ENCODE measurements around the gene ANO4. TPM values are rescaled to one million over a fixed set of nuclear protein-coding genes. Genes with fewer than 3 reads are reported as not detected.
"Not testable (repeated sequence)": the region's sequence is repeated elsewhere in the genome, so short reads cannot be mapped to it uniquely, and the experiment has no call there.

ANO4 gene
- total and polyA plus RNA-seq, 9 donors, result 0.35 to 1.2 (median 0.71) TPM

DNA sequence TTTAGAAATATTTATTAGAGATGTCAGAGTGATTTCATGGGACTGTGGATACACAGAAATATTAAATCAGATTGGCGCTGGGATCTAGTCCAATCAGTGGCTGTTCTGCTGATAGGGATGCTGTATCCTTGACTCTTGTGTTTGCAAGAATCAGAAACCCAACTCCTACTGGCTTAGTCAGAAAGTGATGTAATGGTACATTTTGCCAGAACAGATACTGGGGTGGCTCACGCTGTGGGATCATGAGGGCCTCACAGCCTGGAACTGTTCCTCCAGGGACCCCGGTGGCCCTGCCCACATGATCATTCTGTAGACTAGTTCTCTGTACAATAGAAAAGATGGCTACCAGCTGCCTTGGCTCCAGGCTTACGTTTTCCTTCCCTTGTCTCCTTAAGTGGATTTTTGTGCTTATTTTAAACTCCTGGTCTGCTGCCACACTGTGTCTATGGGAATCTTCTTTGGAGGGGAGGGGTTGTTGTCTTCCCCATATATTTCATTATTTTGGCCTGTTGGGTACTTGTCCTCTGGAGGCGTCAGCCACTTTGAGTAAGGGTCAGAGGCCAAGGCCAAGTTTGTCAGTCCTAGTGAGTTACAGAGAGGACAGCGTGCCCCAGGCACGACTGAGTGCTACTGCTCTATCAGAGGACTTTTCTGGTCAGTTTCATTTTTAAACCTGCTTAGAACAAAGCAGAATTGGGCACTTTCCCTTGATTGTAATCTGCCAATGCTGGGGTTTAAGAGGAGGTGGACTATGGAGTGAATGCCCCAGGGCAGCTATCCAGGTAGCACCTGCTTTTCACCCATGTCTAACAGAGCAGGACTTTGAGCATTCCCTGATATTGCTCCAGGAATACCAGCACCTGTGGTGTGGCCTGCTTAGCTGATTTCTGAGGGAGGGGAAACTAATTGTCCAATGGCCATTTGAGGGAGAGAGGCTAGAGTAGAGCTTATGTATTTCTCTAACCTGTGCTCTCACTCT, 251.2 kb downstream of the ANO4 start:
- Histone ChIP-seq H3K27me3 (ENCODE audit: control insufficient read depth, insufficient read depth, low read length) (no peaks in the 10 kb centered on the region), H3K9me3 (replicated peaks; ENCODE audit: control insufficient read depth, low read depth, low read length) (no peaks in the 10 kb centered on the region), H3K4me3 (ENCODE audit: low read length) (no peak overlapping the region), H3K27ac (ENCODE audit: low read length) (no peak overlapping the region), H3K4me1 (ENCODE audit: control insufficient read depth, insufficient read depth, low read length) (no peaks in the 10 kb centered on the region), H3K36me3 (ENCODE audit: control insufficient read depth, insufficient read depth, low read length) (no peaks in the 10 kb centered on the region)
- no peak for DNase-seq
- 49% methylated on average over 3 of the region's 7 CpGs for WGBS (ENCODE audit: insufficient coverage)

DNA sequence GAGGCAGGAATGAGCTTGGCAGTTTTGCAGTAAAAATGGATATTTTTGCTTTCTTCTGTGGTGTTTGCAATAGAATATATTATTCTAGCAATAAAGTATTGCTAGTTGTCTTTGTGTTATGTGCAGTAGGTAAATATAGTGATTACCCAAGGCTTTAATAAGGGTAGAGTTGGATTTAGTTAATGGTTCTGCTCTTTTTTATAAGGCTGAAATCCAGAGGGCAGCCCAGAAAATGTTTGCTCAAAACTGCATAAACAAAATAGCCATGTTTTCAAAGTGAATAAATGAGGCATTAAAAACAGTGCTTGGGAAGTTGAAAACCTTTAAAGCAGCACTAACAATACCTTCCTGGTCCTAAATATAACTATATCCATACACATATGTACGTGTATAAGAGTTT, 253.1 kb downstream of the ANO4 start:
- Histone ChIP-seq H3K4me1 (ENCODE audit: control insufficient read depth, insufficient read depth, low read length) (no peaks in the 10 kb centered on the region), H3K4me3 (ENCODE audit: low read length) (no peak overlapping the region), H3K27me3 (ENCODE audit: control insufficient read depth, insufficient read depth, low read length) (no peaks in the 10 kb centered on the region), H3K27ac (ENCODE audit: low read length) (no peak overlapping the region), H3K36me3 (ENCODE audit: control insufficient read depth, insufficient read depth, low read length) (no peaks in the 10 kb centered on the region), H3K9me3 (replicated peaks; ENCODE audit: control insufficient read depth, low read depth, low read length) (no peaks in the 10 kb centered on the region)
- DNase-seq, result no peak
- whole genome bisulfite sequencing (ENCODE audit: insufficient coverage), result no CpG with 5 or more reads among the region's 1 CpG

GRCh38 chr12:101050631-101051030, 256.1 kb downstream of the ANO4 start:
- no CpG with 5 or more reads among the region's 1 CpG for WGBS (ENCODE audit: insufficient coverage)
- H3K4me3 ChIP-seq (ENCODE audit: low read length), result no peak overlapping the region
- H3K9me3 ChIP-seq (replicated peaks; ENCODE audit: control insufficient read depth, low read depth, low read length), result no peaks in the 10 kb centered on the region
- no peaks in the 10 kb centered on the region for H3K27me3 ChIP-seq (ENCODE audit: control insufficient read depth, insufficient read depth, low read length)
- no peaks in the 10 kb centered on the region for H3K36me3 ChIP-seq (ENCODE audit: control insufficient read depth, insufficient read depth, low read length)
- H3K27ac ChIP-seq (ENCODE audit: low read length), result no peak overlapping the region
- DNase-seq, result no peak
- no peaks in the 10 kb centered on the region for H3K4me1 ChIP-seq (ENCODE audit: control insufficient read depth, insufficient read depth, low read length)

- DNase-seq, result no peak
- Histone ChIP-seq H3K4me3 (ENCODE audit: low read length) (no peak overlapping the region), H3K36me3 (ENCODE audit: control insufficient read depth, insufficient read depth, low read length) (no peaks in the 10 kb centered on the region), H3K9me3 (replicated peaks; ENCODE audit: control insufficient read depth, low read depth, low read length) (no peaks in the 10 kb centered on the region), H3K27me3 (ENCODE audit: control insufficient read depth, insufficient read depth, low read length) (no peaks in the 10 kb centered on the region), H3K27ac (ENCODE audit: low read length) (no peak overlapping the region), H3K4me1 (ENCODE audit: control insufficient read depth, insufficient read depth, low read length) (no peaks in the 10 kb centered on the region)
These were observed 256.6 kb downstream of the ANO4 start for GRCh38 chr12:101051151-101051550.

- no peak overlapping the region for H3K4me3 ChIP-seq (ENCODE audit: low read length)
- DNase-seq, result peak; percentile 3
- no peak overlapping the region for H3K27ac ChIP-seq (ENCODE audit: low read length)
- H3K27me3 ChIP-seq (ENCODE audit: control insufficient read depth, insufficient read depth, low read length), result no peaks in the 10 kb centered on the region
- H3K9me3 ChIP-seq (replicated peaks; ENCODE audit: control insufficient read depth, low read depth, low read length), result no peaks in the 10 kb centered on the region
- whole genome bisulfite sequencing (ENCODE audit: insufficient coverage), result 21% methylated on average over 2 of the region's 8 CpGs
- no peaks in the 10 kb centered on the region for H3K36me3 ChIP-seq (ENCODE audit: control insufficient read depth, insufficient read depth, low read length)
- no peaks in the 10 kb centered on the region for H3K4me1 ChIP-seq (ENCODE audit: control insufficient read depth, insufficient read depth, low read length)
These were observed 257.4 kb downstream of the ANO4 start for GRCh38 chr12:101051901-101052550.

- Histone ChIP-seq H3K4me1 (ENCODE audit: control insufficient read depth, insufficient read depth, low read length) (no peaks in the 10 kb centered on the region), H3K4me3 (ENCODE audit: low read length) (no peak overlapping the region), H3K36me3 (ENCODE audit: control insufficient read depth, insufficient read depth, low read length) (no peaks in the 10 kb centered on the region), H3K27me3 (ENCODE audit: control insufficient read depth, insufficient read depth, low read length) (no peaks in the 10 kb centered on the region), H3K27ac (ENCODE audit: low read length) (no peak overlapping the region), H3K9me3 (replicated peaks; ENCODE audit: control insufficient read depth, low read depth, low read length) (no peaks in the 10 kb centered on the region)
- DNase-seq, result no peak
These were observed 258.6 kb downstream of the ANO4 start for GRCh38 chr12:101053203-101053602.

GRCh38 chr12:101055940-101056339, 261.4 kb downstream of the ANO4 start:
- Histone ChIP-seq H3K9me3 (replicated peaks; ENCODE audit: control insufficient read depth, low read depth, low read length) (no peaks in the 10 kb centered on the region), H3K27ac (ENCODE audit: low read length) (no peak overlapping the region), H3K27me3 (ENCODE audit: control insufficient read depth, insufficient read depth, low read length) (no peaks in the 10 kb centered on the region), H3K36me3 (ENCODE audit: control insufficient read depth, insufficient read depth, low read length) (no peaks in the 10 kb centered on the region), H3K4me1 (ENCODE audit: control insufficient read depth, insufficient read depth, low read length) (no peaks in the 10 kb centered on the region), H3K4me3 (ENCODE audit: low read length) (no peak overlapping the region)
- no peak for DNase-seq

- 70% methylated on average over 2 of the region's 4 CpGs for WGBS (ENCODE audit: insufficient coverage)
- H3K9me3 ChIP-seq (replicated peaks; ENCODE audit: control insufficient read depth, low read depth, low read length); H3K4me3 ChIP-seq (ENCODE audit: low read length); H3K36me3 ChIP-seq (ENCODE audit: control insufficient read depth, insufficient read depth, low read length); DNase-seq; H3K4me1 ChIP-seq (ENCODE audit: control insufficient read depth, insufficient read depth, low read length); H3K27me3 ChIP-seq (ENCODE audit: control insufficient read depth, insufficient read depth, low read length); H3K27ac ChIP-seq (ENCODE audit: low read length): not testable (repeated sequence)
These were observed 267.9 kb downstream of the ANO4 start for GRCh38 chr12:101062508-101062907.

GRCh38 chr12:101064721-101065120, 270.1 kb downstream of the ANO4 start:
- Histone ChIP-seq H3K9me3 (replicated peaks; ENCODE audit: control insufficient read depth, low read depth, low read length) (no peaks in the 10 kb centered on the region), H3K27me3 (ENCODE audit: control insufficient read depth, insufficient read depth, low read length) (no peaks in the 10 kb centered on the region), H3K27ac (ENCODE audit: low read length) (no peak overlapping the region), H3K4me3 (ENCODE audit: low read length) (no peak overlapping the region), H3K4me1 (ENCODE audit: control insufficient read depth, insufficient read depth, low read length) (no peaks in the 10 kb centered on the region), H3K36me3 (ENCODE audit: control insufficient read depth, insufficient read depth, low read length) (no peaks in the 10 kb centered on the region)
- DNase-seq, result no peak
- WGBS (ENCODE audit: insufficient coverage), result 86% methylated on average over 1 of the region's 5 CpGs

DNA sequence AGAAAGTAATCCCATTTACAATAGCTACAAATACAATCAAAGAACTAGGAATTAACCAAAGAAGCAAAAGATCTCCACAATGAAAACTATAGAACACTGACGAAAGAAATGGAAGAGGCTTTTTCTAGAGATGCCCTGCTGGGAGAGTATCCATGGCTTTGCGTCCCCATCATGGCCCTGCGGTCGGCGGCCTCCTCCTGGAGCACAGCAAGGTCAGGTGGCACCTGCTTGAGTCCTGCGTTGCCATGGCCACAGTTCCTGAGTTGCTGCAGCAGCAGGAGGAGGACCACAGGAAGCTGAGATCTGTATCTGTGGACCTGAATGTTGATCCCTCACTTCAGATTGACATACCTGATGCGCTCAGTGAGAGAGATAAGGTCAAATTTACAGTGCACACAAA, 271.9 kb downstream of the ANO4 start:
- Histone ChIP-seq H3K4me1 (ENCODE audit: control insufficient read depth, insufficient read depth, low read length) (no peaks in the 10 kb centered on the region), H3K9me3 (replicated peaks; ENCODE audit: control insufficient read depth, low read depth, low read length) (no peaks in the 10 kb centered on the region), H3K27ac (ENCODE audit: low read length) (no peak overlapping the region), H3K27me3 (ENCODE audit: control insufficient read depth, insufficient read depth, low read length) (no peaks in the 10 kb centered on the region), H3K4me3 (ENCODE audit: low read length) (no peak overlapping the region), H3K36me3 (ENCODE audit: control insufficient read depth, insufficient read depth, low read length) (no peaks in the 10 kb centered on the region)
- DNase-seq, result no peak
- WGBS (ENCODE audit: insufficient coverage), result 77% methylated on average over 6 of the region's 7 CpGs

Data from muscle of leg (tissue), 11 donors.